HCT116 (cell line): ENCODE data around the gene CD68. TPM values are rescaled to one million over a fixed set of nuclear protein-coding genes. Genes with fewer than 3 reads are reported as not detected.

ENCODE experiments used
- ATAC-seq: fragments of 200-7000 bp; cut with Tn5 transposase; 2 replicates; pipeline ENCODE4 v1.9.1; 2020; ENCODE audit warnings: mild to moderate bottlenecking, moderate library complexity
- BruUV-seq: library from RNA; stranded (reverse); fragments of 400-500 nt; replicated peaks from 2 replicates; lab custom pipeline; 2021; lab: Mats Ljungman, UMichigan
- CTCF ChIA-PET: fragments of 300-600 bp; sonication (Branson Sonifier 250); formaldehyde crosslinking; loops from one replicate; lab custom pipeline; 2021; ENCODE audit warnings: antibody characterized with exemption; lab: Charles Lee
- POLR2A ChIA-PET: fragments of 300-600, 350-600 bp; sonication (Branson Sonifier 250); formaldehyde crosslinking; loops from one replicate; lab custom pipeline; 2021; ENCODE audit warnings: antibody characterized with exemption; lab: Charles Lee
- RAD21 ChIA-PET, 2 experiments: fragments of 300-600 bp; sonication (Branson Sonifier 250); formaldehyde crosslinking; loops; one replicate each; lab custom pipeline; 2023; ENCODE audit warnings: low total read pairs in 2 of 2; ENCODE audit not compliant: uncharacterized antibody in 2 of 2, unreplicated experiment in 2 of 2, low non-redundant PET in 1 of 2; lab: Charles Lee
- DNase-seq: peaks from one replicate; pipeline ENCODE4 v3.0.0-alpha.2; 2010; ENCODE audit warnings: low read depth, low spot score
- H2AFZ ChIP-seq: fragments of 200-600 bp; shearing (Covaris generic), sonication (generic); 2 replicates; pipeline ENCODE4 v1.6.1; 2017; ENCODE audit warnings: low read depth, mixed run types, mixed read lengths, antibody characterized with exemption, low read length; ENCODE audit not compliant: poor library complexity, severe bottlenecking
- H3K27ac ChIP-seq: 2 replicates; pipeline ENCODE4 v1.5.1; 2012; ENCODE audit warnings: low read depth, low read length
- H3K27me3 ChIP-seq: fragments of 200-600 bp; sonication (generic); 2 replicates; pipeline ENCODE4 v1.6.1; 2016; ENCODE audit warnings: mixed run types, low read length, mixed read lengths; ENCODE audit not compliant: insufficient read depth
- H3K36me3 ChIP-seq, 2 experiments: fragments of 200-500 bp in 1 of 2; fragments of 200-600 bp in 1 of 2; sonication (Bioruptor generic) in 1 of 2; sonication (generic) in 1 of 2; 2 replicates each; pipeline versions ENCODE4 v1.5.1 to v1.6.1; 2014 to 2016; ENCODE audit warnings: low read length in 2 of 2, inconsistent platforms in 1 of 2, mixed read lengths in 1 of 2, mixed run types in 1 of 2; ENCODE audit not compliant: insufficient read depth in 2 of 2, control insufficient read depth in 1 of 2
- H3K4me1 ChIP-seq, 2 experiments: fragments of 200-600 bp in 1 of 2; sonication (generic) in 1 of 2; 2 replicates each; pipeline versions ENCODE4 v1.5.1 to v1.6.1; 2012 to 2017; ENCODE audit warnings: low read length in 2 of 2, inconsistent platforms in 1 of 2, mild to moderate bottlenecking in 1 of 2, mixed read lengths in 1 of 2, mixed run types in 1 of 2, moderate library complexity in 1 of 2; ENCODE audit not compliant: insufficient read depth in 2 of 2, control insufficient read depth in 1 of 2
- H3K4me2 ChIP-seq: fragments of 200-600 bp; sonication (generic); 2 replicates; pipeline ENCODE4 v1.6.1; 2017; ENCODE audit warnings: mixed run types, low read length, mixed read lengths
- H3K4me3 ChIP-seq, 2 experiments: fragments of 200-600 bp in 1 of 2; sonication (generic) in 1 of 2; replicated peaks in 1 of 2; 2 replicates each; pipeline ENCODE4 v1.5.1; 2011 to 2016; ENCODE audit warnings: low read length in 2 of 2, control low read depth in 1 of 2, low read depth in 1 of 2, mild to moderate bottlenecking in 1 of 2, mixed read lengths in 1 of 2, mixed run types in 1 of 2
- H3K79me2 ChIP-seq: fragments of 200-600 bp; sonication (generic); 2 replicates; pipeline ENCODE4 v1.6.1; 2017; ENCODE audit warnings: mild to moderate bottlenecking, mixed run types, low read length, moderate library complexity, mixed read lengths; ENCODE audit not compliant: insufficient read depth
- H3K9ac ChIP-seq: fragments of 200-600 bp; sonication (generic); 2 replicates; pipeline ENCODE4 v1.6.1; 2016; ENCODE audit warnings: low read length, mixed read lengths
- H3K9me2 ChIP-seq: fragments of 200-600 bp; sonication (generic), shearing (Covaris generic); 2 replicates; pipeline ENCODE4 v1.6.1; 2017; ENCODE audit warnings: mixed run types, mild to moderate bottlenecking, moderate library complexity; ENCODE audit not compliant: insufficient read depth
- H3K9me3 ChIP-seq, 2 experiments: fragments of 200-500 bp in 1 of 2; fragments of 200-600 bp in 1 of 2; sonication (Bioruptor generic) in 1 of 2; sonication (generic) in 1 of 2; 2 replicates each; pipeline ENCODE4 v1.6.1; 2014 to 2017; ENCODE audit warnings: low read length in 2 of 2, mixed read lengths in 2 of 2, inconsistent platforms in 1 of 2, low read depth in 1 of 2, mild to moderate bottlenecking in 1 of 2, mixed run types in 1 of 2, moderate library complexity in 1 of 2; ENCODE audit not compliant: control insufficient read depth in 1 of 2, insufficient read depth in 1 of 2
- H4K20me1 ChIP-seq: fragments of 200-600 bp; sonication (generic), shearing (Covaris generic); 2 replicates; pipeline ENCODE4 v1.6.1; 2017; ENCODE audit warnings: mixed run types, mild to moderate bottlenecking, moderate library complexity; ENCODE audit not compliant: insufficient read depth
- CEBPB ChIP-seq: IDR thresholded peaks from 2 replicates; pipeline ENCODE4 v1.6.1; 2012; ENCODE audit warnings: low read depth
- EGR1 ChIP-seq: IDR thresholded peaks from 2 replicates; pipeline ENCODE4 v1.6.1; 2012; ENCODE audit warnings: low read depth
- ELF1 ChIP-seq: IDR thresholded peaks from 2 replicates; pipeline ENCODE4 v1.6.1; 2012; ENCODE audit warnings: low read depth, borderline replicate concordance
- EZH2 ChIP-seq: fragments of 200-600 bp; sonication (generic); IDR thresholded peaks from 2 replicates; pipeline ENCODE4 v1.6.1; 2017; ENCODE audit warnings: antibody characterized with exemption, mixed run types
- EZH2phosphoT487 ChIP-seq: fragments of 200-600 bp; IDR thresholded peaks from 2 replicates; pipeline ENCODE4 v1.6.1; 2018; ENCODE audit warnings: antibody characterized with exemption, borderline replicate concordance
- FOSL1 ChIP-seq: IDR thresholded peaks from 2 replicates; pipeline ENCODE4 v1.6.1; 2012; ENCODE audit warnings: low read depth
- MAX ChIP-seq: IDR thresholded peaks from 2 replicates; pipeline ENCODE4 v1.6.1; 2012
- POLR2A ChIP-seq: IDR thresholded peaks from 2 replicates; pipeline ENCODE4 v1.7.0; 2011; ENCODE audit warnings: borderline replicate concordance; ENCODE audit not compliant: insufficient read depth, insufficient read length; ENCODE audit errors: extremely low read depth
- POLR2AphosphoS5 ChIP-seq: IDR thresholded peaks from 2 replicates; pipeline ENCODE4 v1.6.1; 2011; ENCODE audit warnings: mild to moderate bottlenecking, low read depth, low read length, moderate library complexity
- RAD21 ChIP-seq: IDR thresholded peaks from 2 replicates; pipeline ENCODE4 v1.6.1; 2012; ENCODE audit warnings: low read depth, mild to moderate bottlenecking
- REST ChIP-seq: IDR thresholded peaks from 2 replicates; pipeline ENCODE4 v1.6.1; 2012; ENCODE audit warnings: low read depth
- SIN3A ChIP-seq: IDR thresholded peaks from 2 replicates; pipeline ENCODE4 v1.6.1; 2012; ENCODE audit warnings: low read depth
- SP1 ChIP-seq: IDR thresholded peaks from 2 replicates; pipeline ENCODE4 v1.6.1; 2012; ENCODE audit warnings: low read depth
- TCF7L2 ChIP-seq: IDR thresholded peaks from 2 replicates; pipeline ENCODE4 v1.7.0; 2011; ENCODE audit warnings: borderline replicate concordance, inconsistent platforms; ENCODE audit not compliant: insufficient read depth, insufficient read length; ENCODE audit errors: extremely low read depth
- ZFX ChIP-seq: fragments of 450-650 bp; IDR thresholded peaks from 2 replicates; pipeline ENCODE4 v1.6.1; 2017
- ZNF274 ChIP-seq: fragments of 200-500 bp; sonication (Bioruptor generic); IDR thresholded peaks from 2 replicates; pipeline ENCODE4 v1.6.1; 2014; ENCODE audit warnings: mild to moderate bottlenecking, low read depth, low read length, inconsistent platforms
- intact Hi-C: fragments of 100-400 bp; cut with micrococcal nuclease; formaldehyde crosslinking; loops from 2 replicates; pipeline ENCODE4 v1.10.0; 2022
- total RNA-seq: library from RNA; stranded (reverse); gene quantifications from one replicate; pipeline ENCODE4 v1.2.1, GENCODE V29; 2021; ENCODE audit not compliant: unreplicated experiment
- TF ChIP-seq, protein P1 (sequence below): IDR thresholded peaks from 2 replicates; pipeline ENCODE4 v1.6.1; 2012

CD68 gene
- total RNA-seq, 1 experiment from 2014 or later = 7.0 TPM

- no TSS peak for BruUV-seq
- CTCF ChIA-PET = no interaction called here
- Histone ChIP-seq H4K20me1 (no peaks in the 10 kb centered on the region), H3K4me3 (no peak overlapping the region), H3K9me2 (no peaks in the 10 kb centered on the region), H3K4me2 (no peak overlapping the region), H3K9ac (no peak overlapping the region), H3K9me3 (no peaks in the 10 kb centered on the region), H3K36me3 (no peaks in the 10 kb centered on the region), H2AFZ (no peak overlapping the region), H3K79me2 (no peaks in the 10 kb centered on the region), H3K27ac (no peak overlapping the region), H3K27me3 (no peaks in the 10 kb centered on the region), H3K4me1 (peaks cover under 1 to 2% of the 10 kb centered on the region in 2 experiments; a peak in 3 of 4 replicates)
- RAD21 ChIA-PET = interaction anchor here in 1 of 2 experiments (1.2 kb wide), 1 partner anchor 55 kb away, joined by 3 read pairs; no protein-coding TSS in a partner anchor
- intact Hi-C loops = no loop called here
- ATAC-seq (no peak), DNase-seq (no peak)
- POLR2A ChIA-PET = interaction anchor here (1.1 kb wide), 1 partner anchor 12 kb away, joined by 6 read pairs; no protein-coding TSS in a partner anchor
- no peak for TF ChIP-seq ZNF274
- no peak for TF ChIP-seq RAD21
- TF ChIP-seq, protein P1, sequence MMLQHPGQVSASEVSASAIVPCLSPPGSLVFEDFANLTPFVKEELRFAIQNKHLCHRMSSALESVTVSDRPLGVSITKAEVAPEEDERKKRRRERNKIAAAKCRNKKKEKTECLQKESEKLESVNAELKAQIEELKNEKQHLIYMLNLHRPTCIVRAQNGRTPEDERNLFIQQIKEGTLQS = no peak
- no peak for TF ChIP-seq ZFX
- no peak for TF ChIP-seq POLR2A
- no peak for TF ChIP-seq FOSL1
- TF ChIP-seq SIN3A = no peak
- no peak for TF ChIP-seq SP1
- TF ChIP-seq TCF7L2 = no peak
- TF ChIP-seq EGR1 = no peak
- no peak for TF ChIP-seq MAX
- TF ChIP-seq CEBPB = no peak
- no peak for TF ChIP-seq POLR2AphosphoS5
- no peak for TF ChIP-seq EZH2
- TF ChIP-seq ELF1 = no peak
- TF ChIP-seq EZH2phosphoT487 = no peak
- no peak for TF ChIP-seq REST
Measured at GRCh38 chr17:7620835-7621234, 41.4 kb downstream of the CD68 start.
